ENCODE measurements around the gene DAO. TPM values are rescaled to one million over a fixed set of nuclear protein-coding genes. Genes with fewer than 3 reads are reported as not detected.

The DAO gene
- total and polyA plus RNA-seq, 2 donors (not counting 1 experiment from before 2014, with no cell fraction given) = not detected

- Histone ChIP-seq H3K36me3 (ENCODE audit: control insufficient read depth, insufficient read depth, low read length) (peaks cover 27% of the 10 kb centered on the region), H3K27me3 (ENCODE audit: control insufficient read depth, insufficient read depth, low read length) (no peaks in the 10 kb centered on the region), H3K4me3 (replicated peaks in 1 of 4; ENCODE audit: control extremely low read depth in 1 of 4, insufficient read depth in 1 of 4, low read depth in 3 of 4, low read length in 4 of 4) (no peak overlapping the region), H3K27ac (ENCODE audit: insufficient read depth, low read length) (peak overlapping the region; percentile 6), H3K4me2 (ENCODE audit: extremely low read depth, insufficient read depth, low read length) (no peak overlapping the region), H3K4me1 (ENCODE audit: control insufficient read depth, extremely low read depth, insufficient read depth, low read length) (peaks cover 36% of the 10 kb centered on the region), H3K79me2 (ENCODE audit: control insufficient read depth, insufficient read depth, low read length) (peaks cover 80% of the 10 kb centered on the region), H4K20me1 (ENCODE audit: control insufficient read depth, extremely low read depth, insufficient read depth, low read length) (no peaks in the 10 kb centered on the region), H3K9me3 (ENCODE audit: control insufficient read depth, insufficient read depth, low read depth, low read length) (no peaks in the 10 kb centered on the region), H2AFZ (ENCODE audit: low read length) (no peak overlapping the region), H3K9ac (ENCODE audit: insufficient read depth, low read length) (no peak overlapping the region)
- DNase-seq (ENCODE audit: low read depth in 2 of 2) = no peak
- TF ChIP-seq, protein P1, sequence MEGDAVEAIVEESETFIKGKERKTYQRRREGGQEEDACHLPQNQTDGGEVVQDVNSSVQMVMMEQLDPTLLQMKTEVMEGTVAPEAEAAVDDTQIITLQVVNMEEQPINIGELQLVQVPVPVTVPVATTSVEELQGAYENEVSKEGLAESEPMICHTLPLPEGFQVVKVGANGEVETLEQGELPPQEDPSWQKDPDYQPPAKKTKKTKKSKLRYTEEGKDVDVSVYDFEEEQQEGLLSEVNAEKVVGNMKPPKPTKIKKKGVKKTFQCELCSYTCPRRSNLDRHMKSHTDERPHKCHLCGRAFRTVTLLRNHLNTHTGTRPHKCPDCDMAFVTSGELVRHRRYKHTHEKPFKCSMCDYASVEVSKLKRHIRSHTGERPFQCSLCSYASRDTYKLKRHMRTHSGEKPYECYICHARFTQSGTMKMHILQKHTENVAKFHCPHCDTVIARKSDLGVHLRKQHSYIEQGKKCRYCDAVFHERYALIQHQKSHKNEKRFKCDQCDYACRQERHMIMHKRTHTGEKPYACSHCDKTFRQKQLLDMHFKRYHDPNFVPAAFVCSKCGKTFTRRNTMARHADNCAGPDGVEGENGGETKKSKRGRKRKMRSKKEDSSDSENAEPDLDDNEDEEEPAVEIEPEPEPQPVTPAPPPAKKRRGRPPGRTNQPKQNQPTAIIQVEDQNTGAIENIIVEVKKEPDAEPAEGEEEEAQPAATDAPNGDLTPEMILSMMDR (conservative IDR thresholded peaks at IDR 0.05 in 1 of 2, IDR thresholded peaks at IDR 0.05 in 1 of 2; ENCODE audit: low read depth in 1 of 2, low read length in 2 of 2) = no peak
- no peak for TF ChIP-seq EZH2 (IDR thresholded peaks at IDR 0.05; ENCODE audit: low read length, missing control alignments)
Measured at GRCh38 chr12:108843187-108843586, 36.7 kb upstream of the DAO start.

- Histone ChIP-seq H3K27me3 (ENCODE audit: control insufficient read depth, insufficient read depth, low read length) (no peaks in the 10 kb centered on the region), H3K36me3 (ENCODE audit: control insufficient read depth, insufficient read depth, low read length) (peaks cover 31% of the 10 kb centered on the region), H3K4me2 (ENCODE audit: extremely low read depth, insufficient read depth, low read length) (no peak overlapping the region), H4K20me1 (ENCODE audit: control insufficient read depth, extremely low read depth, insufficient read depth, low read length) (no peaks in the 10 kb centered on the region), H3K79me2 (ENCODE audit: control insufficient read depth, insufficient read depth, low read length) (peaks cover 81% of the 10 kb centered on the region), H3K27ac (ENCODE audit: insufficient read depth, low read length) (peak overlapping the region; percentile 64), H2AFZ (ENCODE audit: low read length) (no peak overlapping the region), H3K9ac (ENCODE audit: insufficient read depth, low read length) (no peak overlapping the region), H3K9me3 (ENCODE audit: control insufficient read depth, insufficient read depth, low read depth, low read length) (no peaks in the 10 kb centered on the region), H3K4me3 (replicated peaks in 1 of 4; ENCODE audit: control extremely low read depth in 1 of 4, insufficient read depth in 1 of 4, low read depth in 3 of 4, low read length in 4 of 4) (no peak overlapping the region), H3K4me1 (ENCODE audit: control insufficient read depth, extremely low read depth, insufficient read depth, low read length) (peaks cover 23% of the 10 kb centered on the region)
- no peak for TF ChIP-seq EZH2 (IDR thresholded peaks at IDR 0.05; ENCODE audit: low read length, missing control alignments)
- TF ChIP-seq, protein P1 (conservative IDR thresholded peaks at IDR 0.05 in 1 of 2, IDR thresholded peaks at IDR 0.05 in 1 of 2; ENCODE audit: low read depth in 1 of 2, low read length in 2 of 2) = no peak
- no peak for DNase-seq (ENCODE audit: low read depth in 2 of 2)
Measured at GRCh38 chr12:108845696-108846095, 34.2 kb upstream of the DAO start.

DNA sequence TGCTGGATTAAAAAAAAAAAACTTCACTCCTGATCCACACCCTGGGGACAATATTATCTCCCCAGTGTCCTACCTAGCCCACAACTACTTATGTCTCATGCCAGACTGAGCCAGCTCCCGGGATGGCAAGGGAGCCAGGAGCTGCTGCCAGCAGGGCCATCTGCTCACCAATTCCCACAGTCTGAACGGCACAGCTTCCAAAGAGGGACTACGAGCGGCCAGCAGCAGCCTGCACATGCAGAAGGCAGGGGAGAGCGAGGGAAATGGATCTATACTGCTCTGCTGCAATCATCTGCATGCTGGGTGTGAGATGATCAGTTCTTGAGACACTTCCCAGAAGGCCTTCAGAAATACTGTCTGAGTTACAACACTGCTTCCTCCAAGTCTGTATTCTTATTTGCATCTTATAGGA, 33.6 kb upstream of the DAO start:
- H3K79me2 ChIP-seq (ENCODE audit: control insufficient read depth, insufficient read depth, low read length) = peaks cover 81% of the 10 kb centered on the region
- H3K36me3 ChIP-seq (ENCODE audit: control insufficient read depth, insufficient read depth, low read length) = peaks cover 32% of the 10 kb centered on the region
- H3K9ac ChIP-seq (ENCODE audit: insufficient read depth, low read length) = no peak overlapping the region
- no peak overlapping the region for H2AFZ ChIP-seq (ENCODE audit: low read length)
- H3K4me3 ChIP-seq (replicated peaks in 1 of 4; ENCODE audit: control extremely low read depth in 1 of 4, insufficient read depth in 1 of 4, low read depth in 3 of 4, low read length in 4 of 4) = no peak overlapping the region
- peak overlapping the region; percentile 13 for H3K4me2 ChIP-seq (ENCODE audit: extremely low read depth, insufficient read depth, low read length)
- H3K27ac ChIP-seq (ENCODE audit: insufficient read depth, low read length) = peak overlapping the region; percentile 64
- H3K27me3 ChIP-seq (ENCODE audit: control insufficient read depth, insufficient read depth, low read length) = no peaks in the 10 kb centered on the region
- TF ChIP-seq, protein P1 (conservative IDR thresholded peaks at IDR 0.05 in 1 of 2, IDR thresholded peaks at IDR 0.05 in 1 of 2; ENCODE audit: low read depth in 1 of 2, low read length in 2 of 2) = no peak
- TF ChIP-seq EZH2 (IDR thresholded peaks at IDR 0.05; ENCODE audit: low read length, missing control alignments) = no peak
- H3K9me3 ChIP-seq (ENCODE audit: control insufficient read depth, insufficient read depth, low read depth, low read length) = no peaks in the 10 kb centered on the region
- no peak for DNase-seq (ENCODE audit: low read depth in 2 of 2)
- peaks cover 24% of the 10 kb centered on the region for H3K4me1 ChIP-seq (ENCODE audit: control insufficient read depth, extremely low read depth, insufficient read depth, low read length)
- H4K20me1 ChIP-seq (ENCODE audit: control insufficient read depth, extremely low read depth, insufficient read depth, low read length) = no peaks in the 10 kb centered on the region
